B cell (primary cell): ENCODE measurements around the gene SIDT2.

Source experiments
- CTCF ChIP-seq: fragments of 200-600 bp; IDR thresholded peaks from one replicate; pipeline ENCODE4 v1.8.0; 2022; ENCODE audit warnings: antibody characterized with exemption, mild to moderate bottlenecking
- EZH2 ChIP-seq: IDR thresholded peaks from 2 replicates; pipeline ENCODE4 v1.6.1; 2012; ENCODE audit warnings: borderline replicate concordance, low read depth, mild to moderate bottlenecking, moderate library complexity, low read length; ENCODE audit not compliant: insufficient read depth, poor library complexity, severe bottlenecking

GRCh38 chr11:117199053-117199915 lies 20.7 kb downstream of the SIDT2 start, which contains the start of gene TAGLN:
- TF ChIP-seq CTCF (no peak), EZH2 (no peak)
